22Rv1 (cell line): ENCODE measurements around the gene HDDC2.

Source experiments
- H3K27ac ChIP-seq: fragments of 450-650 bp; 2 replicates; pipeline ENCODE4 v1.5.1; 2017
- CTCF ChIP-seq: fragments of 450-650 bp; IDR thresholded peaks from 2 replicates; pipeline ENCODE4 v1.5.1; 2017; ENCODE audit warnings: mild to moderate bottlenecking
- ZFX ChIP-seq: fragments of 450-650 bp; IDR thresholded peaks from 2 replicates; pipeline ENCODE4 v1.6.1; 2017; ENCODE audit warnings: antibody characterized with exemption, borderline replicate concordance

The HDDC2 gene

DNA sequence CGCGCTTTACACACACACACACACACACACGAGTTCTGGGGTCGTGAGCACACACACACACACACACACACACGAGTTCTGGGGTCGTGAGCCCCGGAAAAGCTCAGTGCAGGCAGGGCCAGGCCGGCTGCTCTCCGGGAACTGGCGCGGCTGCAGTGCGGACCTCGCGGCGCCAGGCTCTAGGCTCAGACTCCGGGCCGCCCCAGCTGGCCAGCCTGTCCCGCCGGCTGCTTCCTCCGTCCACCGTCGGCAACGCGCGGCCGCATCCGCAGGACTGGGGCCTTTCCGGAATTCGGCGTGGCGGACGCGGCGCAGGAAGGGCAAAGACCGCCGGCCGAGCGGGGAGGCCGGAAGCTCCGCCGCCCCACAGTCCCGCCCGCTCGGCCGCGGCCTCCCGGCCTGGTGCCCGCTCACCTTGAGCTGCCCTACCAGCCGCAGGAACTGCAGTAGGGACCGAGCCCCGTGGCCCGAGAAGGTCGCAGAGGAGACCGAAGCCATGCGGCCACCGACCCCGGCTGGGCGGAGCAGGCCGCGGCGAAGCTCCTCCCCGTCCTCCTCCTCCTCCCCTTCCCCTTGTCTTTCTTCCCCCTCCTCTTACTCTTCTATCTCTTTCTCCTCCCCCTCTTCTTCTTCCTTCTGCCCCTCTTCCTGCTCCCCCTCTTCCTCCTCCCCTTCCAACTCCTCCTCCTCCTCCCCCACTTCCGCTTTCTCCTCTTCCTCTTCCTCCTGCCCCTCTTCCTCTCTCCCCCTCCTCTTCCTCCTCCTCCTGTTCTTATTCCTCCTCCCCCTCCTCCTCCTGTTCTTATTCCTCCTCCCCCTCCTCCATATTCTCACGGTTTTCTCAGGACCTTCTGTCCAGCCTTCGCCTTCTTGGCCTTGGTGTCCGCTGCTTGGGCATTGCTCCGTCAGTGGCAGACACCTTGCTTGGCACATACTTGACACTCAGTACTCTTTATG, at the start of gene HDDC2:
HDDC2 (minus strand) TSS at position 533 of the 957 bp plus-strand sequence; CDS start at position 498, 35 bp downstream.
- peak within 1 kb of the TSS; percentile 50 for H3K27ac ChIP-seq
- TF ChIP-seq CTCF (no peak), ZFX (no peak)

DNA sequence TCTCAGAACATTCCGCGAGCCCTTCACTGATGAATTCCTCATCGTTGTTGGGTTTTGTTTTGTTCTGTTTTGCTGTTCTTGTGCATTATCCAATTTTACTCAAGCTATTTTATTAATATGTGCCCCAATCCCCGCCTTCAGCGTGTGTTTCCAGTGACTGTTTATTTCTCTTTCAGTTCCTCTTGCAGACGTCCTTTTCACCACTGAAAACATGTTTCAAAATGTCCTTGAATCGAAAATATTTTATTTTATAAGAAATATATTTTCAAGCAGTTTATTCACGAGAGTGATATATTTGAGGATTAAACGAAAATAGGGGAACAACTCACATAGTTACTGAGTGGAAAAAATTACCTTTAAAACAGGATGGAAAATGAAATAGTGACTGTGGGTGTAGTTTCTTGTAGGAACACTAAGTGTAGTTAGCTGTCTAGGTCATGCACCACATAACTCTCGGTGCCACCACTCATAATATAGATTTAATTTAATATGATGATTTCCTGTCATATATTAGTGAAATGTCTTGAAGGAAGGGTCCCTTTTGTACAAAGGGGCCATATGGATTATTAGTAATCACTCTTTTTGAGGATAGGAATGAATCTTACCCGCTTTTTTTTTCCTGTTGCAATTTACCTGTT, 45.3 kb upstream of the HDDC2 start:
- TF ChIP-seq ZFX (no peak), CTCF (no peak)
- no peak overlapping the region for H3K27ac ChIP-seq

DNA sequence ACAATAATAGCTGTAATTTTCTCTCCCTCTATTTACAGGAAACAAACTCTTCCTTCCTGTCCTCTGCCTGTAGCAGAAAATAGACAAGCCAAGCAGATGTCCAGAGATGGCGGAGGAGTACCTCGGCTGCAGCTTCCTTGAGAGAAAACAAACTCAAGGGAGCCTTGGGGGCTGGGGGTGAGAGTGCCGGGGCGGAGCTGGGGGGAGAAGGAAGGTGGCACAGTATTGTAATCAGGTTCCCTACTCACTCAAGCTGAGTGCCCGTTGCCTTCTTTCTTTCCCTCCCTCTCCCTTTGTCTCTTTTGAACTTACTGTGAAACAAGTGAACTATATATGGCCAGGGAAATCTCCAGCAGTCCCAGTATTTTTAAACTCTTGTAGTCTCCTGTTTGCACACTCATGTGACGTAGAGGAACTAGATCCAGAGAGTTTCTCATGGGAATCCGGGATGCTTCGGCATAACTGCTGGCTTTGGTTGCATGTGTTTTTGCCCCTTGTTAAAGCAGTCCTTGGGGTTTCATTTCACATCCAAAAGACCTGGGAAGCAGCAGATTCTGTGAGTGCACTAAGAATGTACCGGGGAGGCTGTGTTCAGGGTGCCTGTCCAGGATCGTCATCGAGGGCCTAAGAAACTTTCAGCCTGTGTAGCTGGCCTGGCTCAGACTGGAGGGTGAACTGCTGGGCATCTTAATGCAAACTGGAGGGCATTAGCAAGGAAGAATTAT, 44.6 kb upstream of the HDDC2 start:
- no peak for TF ChIP-seq ZFX
- no peak for TF ChIP-seq CTCF
- no peak overlapping the region for H3K27ac ChIP-seq

DNA sequence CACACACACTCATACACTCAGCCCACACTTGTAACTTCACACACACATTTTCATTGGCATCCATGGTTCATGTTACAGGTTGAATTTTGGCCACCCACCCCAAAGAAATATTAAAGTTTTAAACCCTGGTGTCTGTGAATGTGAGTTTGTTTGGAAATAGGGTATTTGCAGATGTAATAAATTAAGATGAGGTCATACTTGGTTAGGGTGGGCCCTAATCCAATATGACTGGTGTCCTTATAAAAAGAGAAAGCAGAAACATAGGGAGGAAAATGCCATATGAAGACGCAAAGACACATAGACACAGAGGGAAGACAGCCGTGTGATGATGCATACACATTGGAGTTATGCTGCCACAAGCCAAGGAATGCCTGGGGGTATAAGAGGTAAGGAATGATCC, 39.7 kb upstream of the HDDC2 start:
- H3K27ac ChIP-seq = no peak overlapping the region
- TF ChIP-seq CTCF (no peak), ZFX (no peak)

GRCh38 chr6:125340991-125341390, 39.2 kb upstream of the HDDC2 start:
- H3K27ac ChIP-seq = no peak overlapping the region
- TF ChIP-seq CTCF (no peak), ZFX (no peak)

DNA sequence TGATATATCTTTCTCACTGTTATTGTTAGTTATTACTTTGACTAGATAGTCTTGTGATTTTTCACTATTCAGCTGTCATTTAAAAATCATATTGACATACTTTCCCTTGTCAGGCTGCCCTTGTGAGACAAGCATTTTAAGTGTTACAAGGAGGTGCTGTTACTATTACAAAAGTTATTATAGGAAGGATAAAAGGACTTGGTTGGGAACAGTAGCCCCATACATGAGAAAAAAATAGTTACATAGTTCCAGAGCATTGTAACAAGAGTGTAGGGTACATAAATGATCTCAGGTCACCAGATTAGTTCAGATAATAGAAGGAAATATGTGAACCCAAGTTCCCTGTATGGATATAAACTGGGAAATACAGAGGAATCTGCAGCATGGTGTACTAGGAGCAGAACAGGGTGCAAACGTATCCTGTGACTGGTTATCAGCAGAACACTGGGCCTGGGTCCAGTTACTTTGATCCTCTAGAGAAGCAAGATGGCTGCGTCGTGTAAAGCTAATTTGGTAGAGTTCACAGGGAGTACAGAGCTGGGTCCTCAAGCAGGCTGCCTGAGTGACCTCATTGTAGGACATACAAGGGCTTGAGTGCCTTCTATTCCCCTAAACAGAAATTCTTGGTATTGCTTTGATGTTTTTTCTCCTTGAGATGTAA, 38.5 kb upstream of the HDDC2 start:
- no peak overlapping the region for H3K27ac ChIP-seq
- TF ChIP-seq CTCF (no peak), ZFX (no peak)
